ENCODE measurements around the gene FKRP. TPM values are rescaled to one million over a fixed set of nuclear protein-coding genes. Genes with fewer than 3 reads are reported as not detected.

The FKRP gene
- total RNA-seq (2021; ENCODE audit: unreplicated experiment) (19.4 TPM), Bru-seq, nascent RNA (percentile 62 among the genes with signal in this experiment), BruChase-seq, experiment 1, labeled RNA remaining after a 6-hour chase (percentile 69 among the genes with signal in this experiment), BruChase-seq, experiment 2, labeled RNA remaining after a 2-hour chase (percentile 77 among the genes with signal in this experiment)
- polyA plus RNA-seq (2012) = 9.0 and 13.3 TPM in 2 replicates
- long read RNA-seq, partial matches to known transcripts = 0 of 22 reads
- long read RNA-seq, other reads (novel, unspliced or antisense) = 19 of 22 reads

GRCh38 chr19:46745521-46746280 lies at the start of gene FKRP:
Gene FKRP, plus strand, starts transcription at chr19:46746057. Its CDS starts 9,394 bp downstream, at chr19:46755451.
- CTCF ChIA-PET = interaction anchor here (1.0 kb wide), 1 partner anchor 8 kb away, joined by 3 read pairs; no protein-coding TSS in a partner anchor
- Histone ChIP-seq H3K9me3 (ENCODE audit: control insufficient read depth in 1 of 2, insufficient read depth in 1 of 2, low read depth in 1 of 2, low read length in 2 of 2) (no peaks in the 10 kb centered on the region), H3K27me3 (ENCODE audit: insufficient read depth, low read length) (no peaks in the 10 kb centered on the region), H3K79me2 (ENCODE audit: insufficient read depth, low read length) (peaks cover 54% of the 10 kb centered on the region), H3K9ac (ENCODE audit: low read length) (peak within 1 kb of the TSS; percentile 98), H3K4me2 (ENCODE audit: low read length) (peak within 1 kb of the TSS; percentile 98), H3K4me1 (ENCODE audit: control insufficient read depth in 1 of 2, insufficient read depth in 2 of 2, low read length in 2 of 2) (peaks cover 5 to 20% of the 10 kb centered on the region in 2 experiments), H2AFZ (ENCODE audit: low read depth, low read length, poor library complexity, severe bottlenecking) (no peak within 1 kb of the TSS), H3K9me2 (ENCODE audit: insufficient read depth) (no peaks in the 10 kb centered on the region), H4K20me1 (ENCODE audit: insufficient read depth) (peaks cover 7% of the 10 kb centered on the region; the same call in 1 of the 2 replicates), H3K36me3 (ENCODE audit: control insufficient read depth in 1 of 2, insufficient read depth in 2 of 2, low read length in 2 of 2) (peaks cover 4 to 10% of the 10 kb centered on the region in 2 experiments; a peak in 2 of 4 replicates), H3K27ac (ENCODE audit: low read depth, low read length) (peak within 1 kb of the TSS; percentile 95), H3K4me3 (replicated peaks in 1 of 2; ENCODE audit: low read depth in 1 of 2, low read length in 2 of 2) (peak within 1 kb of the TSS; percentile 98 to 99)
- no TSS peak for BruUV-seq (replicated peaks)
- TF ChIP-seq, protein P1, sequence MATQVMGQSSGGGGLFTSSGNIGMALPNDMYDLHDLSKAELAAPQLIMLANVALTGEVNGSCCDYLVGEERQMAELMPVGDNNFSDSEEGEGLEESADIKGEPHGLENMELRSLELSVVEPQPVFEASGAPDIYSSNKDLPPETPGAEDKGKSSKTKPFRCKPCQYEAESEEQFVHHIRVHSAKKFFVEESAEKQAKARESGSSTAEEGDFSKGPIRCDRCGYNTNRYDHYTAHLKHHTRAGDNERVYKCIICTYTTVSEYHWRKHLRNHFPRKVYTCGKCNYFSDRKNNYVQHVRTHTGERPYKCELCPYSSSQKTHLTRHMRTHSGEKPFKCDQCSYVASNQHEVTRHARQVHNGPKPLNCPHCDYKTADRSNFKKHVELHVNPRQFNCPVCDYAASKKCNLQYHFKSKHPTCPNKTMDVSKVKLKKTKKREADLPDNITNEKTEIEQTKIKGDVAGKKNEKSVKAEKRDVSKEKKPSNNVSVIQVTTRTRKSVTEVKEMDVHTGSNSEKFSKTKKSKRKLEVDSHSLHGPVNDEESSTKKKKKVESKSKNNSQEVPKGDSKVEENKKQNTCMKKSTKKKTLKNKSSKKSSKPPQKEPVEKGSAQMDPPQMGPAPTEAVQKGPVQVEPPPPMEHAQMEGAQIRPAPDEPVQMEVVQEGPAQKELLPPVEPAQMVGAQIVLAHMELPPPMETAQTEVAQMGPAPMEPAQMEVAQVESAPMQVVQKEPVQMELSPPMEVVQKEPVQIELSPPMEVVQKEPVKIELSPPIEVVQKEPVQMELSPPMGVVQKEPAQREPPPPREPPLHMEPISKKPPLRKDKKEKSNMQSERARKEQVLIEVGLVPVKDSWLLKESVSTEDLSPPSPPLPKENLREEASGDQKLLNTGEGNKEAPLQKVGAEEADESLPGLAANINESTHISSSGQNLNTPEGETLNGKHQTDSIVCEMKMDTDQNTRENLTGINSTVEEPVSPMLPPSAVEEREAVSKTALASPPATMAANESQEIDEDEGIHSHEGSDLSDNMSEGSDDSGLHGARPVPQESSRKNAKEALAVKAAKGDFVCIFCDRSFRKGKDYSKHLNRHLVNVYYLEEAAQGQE (IDR thresholded peaks at IDR 0.05; ENCODE audit: low read depth) = no peak
- peak; percentile 96 for TF ChIP-seq YY1 (IDR thresholded peaks at IDR 0.05; ENCODE audit: extremely low read depth, insufficient replicate concordance, low read depth, low read length)
- peak; percentile 58 for TF ChIP-seq POLR2AphosphoS5 (IDR thresholded peaks at IDR 0.05; ENCODE audit: low read depth, low read length)
- peak; percentile 96; the same call in 1 of the 2 replicates for TF ChIP-seq ZFX (IDR thresholded peaks at IDR 0.05)
- intact Hi-C loops (cut with micrococcal nuclease) = loop anchor here (2.0 kb wide), 1 partner anchor 217 kb away; no protein-coding TSS in a partner anchor
- DNase-seq (ENCODE audit: low read depth, low spot score) (no peak), ATAC-seq (peak; percentile 62)
- POLR2A ChIA-PET = interaction anchor here (0.7 to 1.7 kb wide), 2 partner anchors 19 to 28 kb away, joined by 3 to 4 read pairs; no protein-coding TSS in a partner anchor
- RAD21 ChIA-PET (ENCODE audit: low non-redundant PET in 1 of 2, low total read pairs in 2 of 2, uncharacterized antibody in 2 of 2, unreplicated experiment in 2 of 2) = interaction anchor here in 1 of 2 experiments (0.7 kb wide), 1 partner anchor 682 kb away, joined by 3 read pairs; no protein-coding TSS in a partner anchor
